CD4-positive, alpha-beta T cell treated with Interleukin-15 for 4 hours (primary cell): ENCODE data around the gene HMX3.
"Not testable (repeated sequence)": the region's sequence is repeated elsewhere in the genome, so short reads cannot be mapped to it uniquely, and the experiment has no call there.

ENCODE experiments used
- DNase-seq: peaks from one replicate; pipeline ENCODE4 v3.0.0-alpha.2; 2020; ENCODE audit warnings: low spot score

Gene HMX3

DNA sequence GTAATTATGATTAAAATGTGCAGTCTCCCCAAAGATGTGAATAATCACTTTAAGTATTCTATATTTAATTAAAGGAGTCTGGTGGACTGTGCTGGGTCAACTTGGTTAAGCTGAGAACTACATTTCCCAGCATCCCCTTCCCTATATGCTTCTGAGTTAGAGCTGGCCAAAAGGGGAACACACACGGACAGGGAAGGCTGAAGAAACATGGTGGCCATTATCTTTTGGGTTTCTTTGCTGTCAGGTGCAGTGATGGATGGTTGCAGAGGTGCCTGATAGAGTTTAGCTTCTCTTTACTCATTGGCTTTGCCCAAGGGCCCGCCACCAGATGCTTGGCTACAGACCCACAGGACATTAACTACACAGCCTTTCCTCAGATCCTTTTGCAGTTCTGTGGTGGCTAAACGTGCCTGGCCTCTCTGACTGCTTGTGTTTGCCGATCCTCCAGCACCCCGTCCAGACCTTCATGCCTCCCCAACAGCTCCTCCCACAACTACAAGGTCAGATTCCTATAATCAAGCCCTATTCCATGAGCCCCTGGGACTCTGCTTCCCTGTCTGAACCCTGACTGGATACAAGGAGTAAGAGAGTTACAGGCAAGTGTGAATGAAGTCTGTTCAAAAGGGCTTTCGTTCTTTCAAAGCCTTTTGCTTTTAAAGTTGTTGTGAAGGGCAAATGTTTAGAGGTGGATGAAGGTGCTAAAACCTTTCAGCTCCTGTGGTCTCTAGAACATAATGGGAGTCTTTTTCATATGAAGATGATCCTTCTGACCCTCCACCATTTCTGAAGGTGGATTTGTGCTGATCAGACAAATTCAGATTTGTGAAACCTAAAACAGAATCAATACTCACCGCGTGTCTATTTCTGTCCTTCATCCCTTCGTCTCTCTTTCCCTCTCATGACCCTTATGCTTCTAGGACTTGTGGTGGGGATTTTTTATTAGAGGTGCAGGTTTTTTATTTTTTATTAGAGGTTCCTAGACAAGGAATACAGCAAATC is 39.9 kb downstream of the HMX3 start:
- no peak for DNase-seq

DNA sequence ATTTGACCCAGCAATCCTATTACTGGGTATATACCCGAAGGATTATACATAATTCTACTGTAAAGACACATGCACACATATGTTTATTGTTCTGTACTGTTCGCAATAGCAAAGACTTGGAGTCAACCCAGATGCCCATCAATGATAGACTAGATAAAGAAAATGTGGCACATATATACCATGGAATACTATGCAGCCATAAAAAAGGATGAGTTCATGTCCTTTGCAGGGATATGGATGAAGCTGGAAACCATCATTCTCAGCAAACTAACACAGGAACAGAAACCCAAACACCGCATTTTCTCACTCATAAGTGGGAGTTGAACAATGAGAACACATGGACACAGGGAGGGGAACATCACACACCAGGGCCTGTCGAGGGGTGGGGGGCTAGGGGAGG is 42.6 kb downstream of the HMX3 start:
- DNase-seq, result not testable (repeated sequence)

DNA sequence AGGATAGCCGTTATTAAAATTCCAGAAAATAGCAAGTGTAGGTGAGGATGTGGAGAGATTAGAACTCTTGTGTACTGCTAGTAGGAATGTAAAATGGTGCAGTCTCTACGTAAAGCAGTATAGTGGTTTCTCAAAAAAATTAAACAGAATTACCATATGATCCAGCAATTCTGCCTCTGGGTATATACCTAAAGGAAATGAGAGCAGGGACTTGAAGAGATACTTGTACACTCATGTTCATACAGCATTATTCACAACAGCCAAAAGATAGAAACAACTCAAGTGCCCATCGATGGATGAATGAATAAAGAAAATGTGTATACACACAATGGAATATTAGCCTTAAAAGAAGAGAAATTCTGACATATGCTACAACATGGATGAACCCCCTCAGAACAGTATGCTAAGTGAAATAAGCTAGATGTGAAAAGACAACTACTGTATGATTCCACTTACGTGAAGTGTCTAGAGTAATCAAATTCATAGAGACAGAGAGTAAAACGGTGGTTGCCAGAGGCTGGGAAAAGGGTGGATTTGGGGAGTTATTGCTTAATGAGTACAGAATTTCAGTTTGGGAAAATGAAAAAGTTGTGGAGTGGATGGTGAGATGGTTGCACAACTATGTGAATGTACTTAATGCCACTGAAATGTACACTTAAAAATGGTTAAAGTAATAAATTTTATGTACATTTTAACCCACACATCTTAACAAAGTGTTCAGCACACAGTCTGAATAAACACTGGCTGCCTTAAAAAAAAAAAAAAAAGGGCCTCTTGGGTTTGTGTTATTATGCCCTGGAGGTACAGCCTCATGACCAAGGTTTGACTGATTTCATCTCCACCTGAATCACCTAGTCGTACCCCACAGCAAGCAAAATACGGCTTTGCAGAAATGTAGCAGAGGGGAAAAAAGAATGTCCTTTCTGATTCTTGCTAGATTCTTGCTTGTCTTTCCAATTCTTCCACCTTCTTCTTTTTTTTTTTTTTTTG is 44.6 kb downstream of the HMX3 start:
- no peak for DNase-seq

DNA sequence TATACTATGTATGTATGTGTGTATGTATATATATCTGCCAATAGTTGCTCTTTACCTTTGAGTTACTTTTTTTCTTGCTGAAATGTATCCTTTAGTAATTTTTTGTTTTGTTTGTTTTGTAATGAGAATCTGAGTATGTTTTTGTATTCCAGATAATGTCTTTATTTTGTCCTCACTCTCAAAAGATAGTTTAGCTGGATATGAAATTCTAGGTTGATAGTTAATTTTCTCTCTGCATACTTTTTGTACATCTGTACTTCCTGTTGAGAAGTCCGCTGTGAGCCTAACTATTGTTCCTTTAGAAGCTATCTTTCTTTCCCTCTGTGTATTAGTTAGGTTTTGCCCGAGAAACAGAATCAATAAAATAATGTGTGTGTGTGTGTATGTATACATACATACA is 48.0 kb downstream of the HMX3 start:
- DNase-seq, result no peak

DNA sequence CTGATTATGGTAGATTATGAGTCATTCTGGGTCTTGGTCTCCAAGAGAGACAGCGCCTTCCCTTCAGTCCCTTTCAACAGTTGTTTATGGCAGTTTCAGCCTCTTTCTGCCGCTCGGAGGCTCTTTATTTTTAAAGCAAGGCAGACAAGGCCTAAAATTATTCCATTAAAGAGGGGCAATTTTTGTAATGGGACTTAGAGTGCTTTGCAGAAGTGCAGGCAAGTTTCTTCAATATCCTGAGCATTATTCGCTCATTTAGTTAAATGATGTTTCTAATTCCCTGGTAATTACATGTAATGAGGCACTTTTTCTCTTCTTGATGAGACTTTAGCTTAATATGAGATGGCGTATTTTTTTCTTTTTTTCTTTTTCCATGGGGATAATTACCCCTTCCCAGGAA is 52.0 kb downstream of the HMX3 start:
- no peak for DNase-seq
